ENCODE results near the gene HIC1.

DNA sequence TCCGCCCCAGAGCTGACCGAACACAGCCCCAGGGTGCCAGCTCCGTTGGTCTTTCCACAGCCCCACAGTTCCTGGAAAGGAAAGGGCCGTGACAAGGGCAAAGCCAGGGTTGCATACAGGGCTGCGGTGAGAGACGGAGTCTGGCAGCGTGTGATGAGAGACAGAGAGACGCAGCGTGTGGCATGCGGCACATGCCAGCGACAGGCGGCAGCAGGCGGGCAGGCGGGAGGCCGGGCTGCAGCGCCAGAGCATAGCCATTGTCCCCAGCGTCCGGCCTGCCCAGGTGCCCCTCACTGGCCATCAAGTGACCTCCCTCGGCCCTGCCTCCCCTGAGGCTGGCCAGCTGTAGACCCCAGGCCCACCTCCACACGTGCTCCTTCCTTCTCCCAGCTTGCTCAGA, 38.4 kb upstream of the HIC1 start:
- TF ChIP-seq, protein P1, sequence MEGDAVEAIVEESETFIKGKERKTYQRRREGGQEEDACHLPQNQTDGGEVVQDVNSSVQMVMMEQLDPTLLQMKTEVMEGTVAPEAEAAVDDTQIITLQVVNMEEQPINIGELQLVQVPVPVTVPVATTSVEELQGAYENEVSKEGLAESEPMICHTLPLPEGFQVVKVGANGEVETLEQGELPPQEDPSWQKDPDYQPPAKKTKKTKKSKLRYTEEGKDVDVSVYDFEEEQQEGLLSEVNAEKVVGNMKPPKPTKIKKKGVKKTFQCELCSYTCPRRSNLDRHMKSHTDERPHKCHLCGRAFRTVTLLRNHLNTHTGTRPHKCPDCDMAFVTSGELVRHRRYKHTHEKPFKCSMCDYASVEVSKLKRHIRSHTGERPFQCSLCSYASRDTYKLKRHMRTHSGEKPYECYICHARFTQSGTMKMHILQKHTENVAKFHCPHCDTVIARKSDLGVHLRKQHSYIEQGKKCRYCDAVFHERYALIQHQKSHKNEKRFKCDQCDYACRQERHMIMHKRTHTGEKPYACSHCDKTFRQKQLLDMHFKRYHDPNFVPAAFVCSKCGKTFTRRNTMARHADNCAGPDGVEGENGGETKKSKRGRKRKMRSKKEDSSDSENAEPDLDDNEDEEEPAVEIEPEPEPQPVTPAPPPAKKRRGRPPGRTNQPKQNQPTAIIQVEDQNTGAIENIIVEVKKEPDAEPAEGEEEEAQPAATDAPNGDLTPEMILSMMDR (IDR thresholded peaks at IDR 0.05) = no peak
- TF ChIP-seq POLR2A (IDR thresholded peaks at IDR 0.05) (no peak), EP300 (IDR thresholded peaks at IDR 0.05) (no peak)
